ENCODE results near the gene ADA.
"Not testable (repeated sequence)": the region's sequence is repeated elsewhere in the genome, so short reads cannot be mapped to it uniquely, and the experiment has no call there.

The ADA gene

DNA sequence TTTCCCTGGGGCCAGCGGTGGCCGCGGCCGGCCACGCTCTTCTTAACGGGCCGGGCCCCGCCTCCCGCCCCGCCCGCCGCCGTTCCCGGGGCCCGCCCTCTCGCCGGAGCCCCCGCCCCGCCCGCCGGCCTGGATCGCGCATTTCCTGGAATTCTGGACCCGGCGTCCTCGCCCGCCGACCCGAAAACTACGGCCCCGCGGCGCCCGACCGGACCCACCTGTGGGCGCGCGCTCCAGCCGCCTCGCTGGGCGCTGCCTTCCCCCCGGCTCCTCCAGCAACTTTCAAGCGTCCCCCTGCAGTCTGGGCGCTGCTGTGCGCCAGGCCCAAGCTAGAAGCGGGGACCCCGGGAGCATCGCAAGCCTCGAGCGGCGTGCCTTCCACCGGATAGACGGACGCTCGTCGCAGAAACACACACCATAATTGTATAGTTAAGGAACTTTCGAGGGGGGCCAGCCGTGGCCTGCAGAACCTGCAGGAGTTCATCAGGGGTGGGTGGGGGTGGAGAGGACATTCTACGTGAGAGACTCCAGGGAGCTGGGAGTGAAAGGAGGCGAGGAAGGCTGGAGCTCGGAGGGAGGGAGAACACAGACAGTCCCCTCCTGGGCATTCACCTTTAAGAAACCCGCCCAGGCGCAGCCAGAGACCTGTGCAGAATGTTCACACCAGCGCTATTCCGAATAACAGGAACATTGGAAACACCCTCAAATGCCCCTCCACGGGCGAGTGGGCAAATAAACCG is at the start of gene ADA:
TSS of gene ADA (minus strand) at position 16 of the 740 bp plus-strand sequence. CDS start 92 bp downstream, outside the sequence.
- peak in 1 of 2 donors; percentile 39 for DNase-seq (ENCODE audit: low read depth in 2 of 2)

GRCh38 chr20:44700306-44700705 is 48.8 kb upstream of the ADA start:
- no peak for DNase-seq (ENCODE audit: low read depth in 2 of 2)

DNA sequence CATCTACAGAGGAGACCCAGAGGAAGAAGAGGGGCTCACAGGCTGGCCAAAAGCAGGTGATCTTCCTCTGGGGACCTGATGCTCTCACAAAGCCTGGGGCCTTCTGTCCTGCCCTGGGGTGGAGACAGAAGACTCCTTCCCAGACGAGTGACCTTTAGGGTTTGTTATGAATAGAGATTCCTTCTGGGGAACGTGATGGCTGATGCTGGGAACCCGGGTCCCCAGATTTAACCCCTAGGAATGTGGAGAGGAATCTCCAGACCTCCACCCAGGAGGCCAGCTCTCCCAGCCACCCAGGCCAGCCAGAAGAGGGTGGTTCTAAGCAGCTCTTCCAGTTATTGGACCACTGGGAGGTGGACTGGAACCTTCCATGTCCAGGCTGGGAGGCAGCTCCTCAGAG is 46.9 kb upstream of the ADA start:
- no peak for DNase-seq (ENCODE audit: low read depth in 2 of 2)

DNA sequence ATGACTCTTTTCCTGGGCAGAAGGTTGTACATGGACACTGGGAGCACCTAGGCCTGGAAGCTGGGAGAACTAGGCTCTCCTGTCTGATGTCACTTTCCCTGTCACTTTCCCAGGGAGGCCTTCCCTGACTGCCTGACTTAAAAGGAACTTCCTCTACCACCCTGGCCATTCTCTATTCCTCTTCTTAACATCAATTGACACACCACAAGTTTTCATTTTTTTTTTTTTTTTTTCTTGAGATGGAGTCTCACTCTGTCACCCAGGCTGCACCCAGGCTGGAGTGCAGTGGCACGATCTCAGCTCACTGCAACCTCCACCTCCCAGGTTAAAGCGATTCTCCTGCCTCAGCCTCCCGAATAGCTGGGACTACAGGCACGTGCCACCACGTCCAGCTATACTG is 45.5 kb upstream of the ADA start:
- DNase-seq (ENCODE audit: low read depth in 2 of 2) = not testable (repeated sequence)

- no peak for DNase-seq (ENCODE audit: low read depth in 2 of 2)
These were observed 44.8 kb upstream of the ADA start for GRCh38 chr20:44696315-44696714.

DNA sequence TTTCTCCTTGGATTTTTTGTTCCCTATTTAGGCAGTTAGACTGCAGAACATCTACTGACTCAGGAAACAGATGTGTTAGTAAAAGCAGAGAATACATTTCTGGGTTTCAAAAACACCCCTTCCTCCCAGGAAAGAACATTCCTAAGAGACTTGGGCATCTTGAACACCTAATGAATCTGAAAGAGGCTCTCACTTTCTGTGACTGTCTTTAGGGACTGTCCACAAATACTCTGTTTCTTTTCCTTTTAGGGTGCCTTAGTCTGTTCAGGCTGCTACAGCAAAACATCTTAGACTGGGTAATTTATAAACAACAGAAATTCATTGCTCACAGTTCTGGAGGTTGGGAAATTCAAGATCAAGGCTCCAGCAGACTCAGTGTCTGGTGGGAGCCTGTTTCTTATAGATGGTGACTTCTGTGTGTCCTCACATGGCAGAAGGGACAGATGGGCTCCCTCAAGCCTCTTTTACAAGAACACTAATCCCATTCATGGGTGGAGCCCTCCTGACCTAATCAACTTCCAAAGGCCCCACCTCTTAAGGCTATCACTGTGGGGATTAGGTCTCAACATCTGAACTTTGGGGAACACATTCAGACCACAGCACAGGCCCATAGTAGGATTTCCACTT is 44.3 kb upstream of the ADA start:
- no peak for DNase-seq (ENCODE audit: low read depth in 2 of 2)

DNA sequence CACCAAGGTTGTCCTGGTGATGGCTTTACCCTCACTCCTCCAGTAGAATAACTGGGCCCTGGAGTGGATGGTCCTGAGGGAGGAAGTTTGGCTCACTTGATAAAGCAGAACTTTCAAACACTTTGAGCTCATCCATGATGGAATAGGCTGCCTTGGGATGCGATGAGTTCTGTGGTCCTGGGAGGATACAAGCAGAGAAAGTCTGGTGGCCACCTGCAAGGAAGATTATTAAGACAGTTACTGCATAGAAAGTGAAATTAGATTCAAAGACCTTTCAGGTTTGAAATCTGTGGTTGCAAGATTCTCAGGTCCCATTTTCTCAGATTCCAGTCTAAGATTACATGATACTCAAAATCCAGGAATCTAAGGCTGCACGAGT is 43.8 kb upstream of the ADA start:
- DNase-seq (ENCODE audit: low read depth in 2 of 2) = no peak

- DNase-seq (ENCODE audit: low read depth in 2 of 2) = no peak
These were observed 42.7 kb upstream of the ADA start for GRCh38 chr20:44694159-44694558.

- DNase-seq (ENCODE audit: low read depth in 2 of 2) = no peak
These were observed 42.1 kb upstream of the ADA start for GRCh38 chr20:44693627-44694026.

DNA sequence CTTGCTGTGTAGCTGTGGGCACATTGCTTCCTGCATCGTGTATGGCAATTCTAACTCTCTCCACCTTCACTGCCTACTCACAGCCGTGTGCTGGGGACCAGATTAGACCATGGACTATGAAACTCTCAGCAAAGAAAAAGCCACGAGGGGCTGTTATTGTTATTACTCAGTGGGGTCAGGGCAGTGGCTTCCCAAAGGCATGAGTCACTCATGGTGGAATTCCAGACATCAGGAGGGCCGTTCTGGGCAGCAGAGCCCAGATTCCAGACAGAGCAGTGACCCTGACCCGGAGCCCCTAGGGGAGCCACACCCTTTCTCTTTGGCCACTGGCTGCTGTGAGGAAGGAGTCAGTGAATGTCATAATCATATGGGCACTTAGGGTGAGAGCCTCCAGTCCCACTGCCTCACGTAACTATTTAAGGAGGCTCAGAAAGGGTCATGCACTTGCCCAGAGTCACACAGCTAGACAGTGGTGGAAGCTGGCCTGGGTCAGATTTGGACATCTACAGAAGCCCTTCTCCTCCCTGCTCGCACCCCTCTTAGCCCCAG is 41.5 kb upstream of the ADA start:
- no peak for DNase-seq (ENCODE audit: low read depth in 2 of 2)

GRCh38 chr20:44691424-44692423 is 40.2 kb upstream of the ADA start:
- no peak for DNase-seq (ENCODE audit: low read depth in 2 of 2)

DNA sequence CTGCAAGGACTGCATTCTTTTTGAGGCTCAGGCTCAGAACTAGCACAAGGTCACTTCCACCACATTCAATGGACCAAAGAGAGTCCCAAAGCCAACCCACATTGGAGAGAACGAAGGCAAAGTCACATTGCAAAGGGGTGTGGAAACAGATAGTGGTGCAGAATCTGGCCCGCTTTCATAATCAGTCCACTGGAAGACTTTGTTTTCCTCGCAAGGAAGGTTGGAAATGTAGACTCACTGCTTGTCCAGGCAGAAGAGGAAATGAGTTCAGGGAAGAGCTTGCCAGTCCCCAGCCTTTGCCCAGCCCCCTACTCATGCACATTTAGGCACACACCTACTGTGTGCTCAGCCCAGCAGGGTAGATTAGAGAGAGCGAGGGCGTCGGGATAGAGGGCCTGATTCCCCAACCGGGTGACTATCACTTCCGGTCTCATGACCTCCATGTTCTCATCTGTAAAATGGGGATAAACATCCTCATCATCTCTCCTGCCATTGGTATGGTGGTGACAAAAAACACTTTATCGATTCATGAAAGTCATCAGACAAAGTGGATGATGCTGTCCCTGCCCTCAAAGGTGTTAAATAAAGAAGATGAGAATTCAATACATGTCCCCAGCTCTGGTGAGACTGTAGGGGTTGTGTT is 39.4 kb upstream of the ADA start:
- no peak for DNase-seq (ENCODE audit: low read depth in 2 of 2)

- no peak for DNase-seq (ENCODE audit: low read depth in 2 of 2)
These were observed 38.3 kb upstream of the ADA start for GRCh38 chr20:44689809-44690208.

DNA sequence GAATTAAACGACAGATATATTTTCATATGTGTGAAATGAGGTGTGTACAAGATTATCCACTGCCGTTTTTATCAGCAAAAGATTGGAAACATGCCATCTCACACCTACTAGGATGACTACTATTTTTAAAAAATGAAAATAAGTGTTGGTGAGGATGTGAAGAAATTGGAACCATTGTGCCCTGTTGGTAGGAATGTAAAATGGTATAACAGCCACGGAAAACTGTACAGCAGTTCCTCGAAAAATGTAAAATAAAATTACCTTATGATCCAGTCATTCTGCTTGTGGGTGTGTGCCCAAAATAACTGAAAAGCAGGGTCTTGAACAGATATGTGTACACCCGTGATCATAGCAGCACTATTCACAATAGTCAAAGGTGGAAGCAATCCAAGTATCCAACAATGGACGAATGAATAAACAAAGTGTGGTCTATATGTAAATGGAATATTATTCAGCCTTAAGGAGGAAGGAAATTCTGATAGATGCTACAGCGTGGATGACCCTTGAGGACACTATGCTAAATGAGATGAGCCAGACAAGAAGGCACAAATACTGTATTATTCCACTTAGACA is 36.6 kb upstream of the ADA start:
- no peak for DNase-seq (ENCODE audit: low read depth in 2 of 2)

GRCh38 chr20:44686934-44687333 is 35.4 kb upstream of the ADA start:
- no peak for DNase-seq (ENCODE audit: low read depth in 2 of 2)

- no peak for DNase-seq (ENCODE audit: low read depth in 2 of 2)
These were observed 32.8 kb upstream of the ADA start for GRCh38 chr20:44684047-44684967.

GRCh38 chr20:44683263-44684046 is 32.0 kb upstream of the ADA start:
- peak; percentile 37 to 51 for DNase-seq (ENCODE audit: low read depth in 2 of 2)

GRCh38 chr20:44681796-44682566 is 30.5 kb upstream of the ADA start:
- DNase-seq (ENCODE audit: low read depth in 2 of 2) = no peak
